Chondrocyte (in vitro differentiated cells): Measurements from ENCODE around the gene IL36G. TPM values are rescaled to one million over a fixed set of nuclear protein-coding genes. Genes with fewer than 3 reads are reported as not detected.

Experiments used
- DNase-seq: peaks from one replicate; pipeline ENCODE4 v3.0.0; 2021; ENCODE audit warnings: mixed read lengths, low spot score
- H3K27ac Mint-ChIP-seq: one replicate; pipeline ENCODE4 v1.8.0; 2021; ENCODE audit warnings: mild to moderate bottlenecking, moderate library complexity, mixed read lengths; ENCODE audit not compliant: unreplicated experiment
- H3K27me3 Mint-ChIP-seq: 2 replicates; pipeline ENCODE4 v1.8.0; 2021; ENCODE audit warnings: low read depth, mixed read lengths
- H3K36me3 Mint-ChIP-seq: 2 replicates; pipeline ENCODE4 v1.8.0; 2021; ENCODE audit warnings: low read depth, mixed read lengths
- H3K4me1 Mint-ChIP-seq: 2 replicates; pipeline ENCODE4 v1.8.0; 2021; ENCODE audit warnings: low read depth, mild to moderate bottlenecking, mixed read lengths
- H3K4me3 Mint-ChIP-seq: one replicate; pipeline ENCODE4 v1.8.0; 2021; ENCODE audit warnings: mild to moderate bottlenecking, moderate library complexity, mixed read lengths; ENCODE audit not compliant: unreplicated experiment
- H3K9me3 Mint-ChIP-seq: 2 replicates; pipeline ENCODE4 v1.8.0; 2021; ENCODE audit warnings: low read depth, mixed read lengths
- CTCF ChIP-seq: fragments of 200-600 bp; sonication (generic); IDR thresholded peaks from 2 replicates; pipeline ENCODE4 v1.5.0; 2021; ENCODE audit warnings: antibody characterized with exemption, mild to moderate bottlenecking, moderate library complexity
- total RNA-seq: library from RNA; stranded (reverse); gene quantifications from 3 replicates; pipeline ENCODE4 v1.2.1, GENCODE V29; 2021

IL36G gene
- total RNA-seq, 1 donor from 2014 or later: not detected

- H3K9me3 Mint-ChIP-seq: no peaks in the 10 kb centered on the region
- no peaks in the 10 kb centered on the region for H3K36me3 Mint-ChIP-seq
- peaks cover 38% of the 10 kb centered on the region for H3K27me3 Mint-ChIP-seq
- no peak overlapping the region for H3K4me3 Mint-ChIP-seq
- H3K4me1 Mint-ChIP-seq: no peaks in the 10 kb centered on the region
- DNase-seq: no peak
- TF ChIP-seq CTCF: no peak
- H3K27ac Mint-ChIP-seq: no peak overlapping the region
Measured at GRCh38 chr2:113010088-113010487, 32.3 kb downstream of the IL36G start.

- no peak for TF ChIP-seq CTCF
- H3K36me3 Mint-ChIP-seq: no peaks in the 10 kb centered on the region
- no peaks in the 10 kb centered on the region for H3K4me1 Mint-ChIP-seq
- no peaks in the 10 kb centered on the region for H3K9me3 Mint-ChIP-seq
- no peak overlapping the region for H3K27ac Mint-ChIP-seq
- H3K4me3 Mint-ChIP-seq: no peak overlapping the region
- H3K27me3 Mint-ChIP-seq: peaks cover 37% of the 10 kb centered on the region
- no peak for DNase-seq
Measured at GRCh38 chr2:113011108-113011507, 33.3 kb downstream of the IL36G start.

- DNase-seq: no peak
- no peak for TF ChIP-seq CTCF
- H3K27ac Mint-ChIP-seq: no peak overlapping the region
- H3K9me3 Mint-ChIP-seq: no peaks in the 10 kb centered on the region
- H3K36me3 Mint-ChIP-seq: no peaks in the 10 kb centered on the region
- H3K4me1 Mint-ChIP-seq: no peaks in the 10 kb centered on the region
- peaks cover 35% of the 10 kb centered on the region for H3K27me3 Mint-ChIP-seq
- H3K4me3 Mint-ChIP-seq: no peak overlapping the region
Measured at GRCh38 chr2:113012436-113013335, 34.9 kb downstream of the IL36G start.

GRCh38 chr2:113013336-113013661 lies 35.5 kb downstream of the IL36G start:
- Mint-ChIP-seq H3K27ac (no peak overlapping the region), H3K4me3 (no peak overlapping the region), H3K4me1 (no peaks in the 10 kb centered on the region), H3K9me3 (peaks cover under 1% of the 10 kb centered on the region), H3K36me3 (no peaks in the 10 kb centered on the region), H3K27me3 (peaks cover 40% of the 10 kb centered on the region)
- DNase-seq: no peak
- TF ChIP-seq CTCF: no peak

- Mint-ChIP-seq H3K27ac (no peak overlapping the region), H3K4me1 (no peaks in the 10 kb centered on the region), H3K4me3 (no peak overlapping the region), H3K27me3 (peaks cover 46% of the 10 kb centered on the region), H3K36me3 (no peaks in the 10 kb centered on the region), H3K9me3 (peaks cover 8% of the 10 kb centered on the region)
- no peak for DNase-seq
- no peak for TF ChIP-seq CTCF
Measured at GRCh38 chr2:113014067-113014466, 36.3 kb downstream of the IL36G start.
